ENCODE data around the gene MEIS1.

DNA sequence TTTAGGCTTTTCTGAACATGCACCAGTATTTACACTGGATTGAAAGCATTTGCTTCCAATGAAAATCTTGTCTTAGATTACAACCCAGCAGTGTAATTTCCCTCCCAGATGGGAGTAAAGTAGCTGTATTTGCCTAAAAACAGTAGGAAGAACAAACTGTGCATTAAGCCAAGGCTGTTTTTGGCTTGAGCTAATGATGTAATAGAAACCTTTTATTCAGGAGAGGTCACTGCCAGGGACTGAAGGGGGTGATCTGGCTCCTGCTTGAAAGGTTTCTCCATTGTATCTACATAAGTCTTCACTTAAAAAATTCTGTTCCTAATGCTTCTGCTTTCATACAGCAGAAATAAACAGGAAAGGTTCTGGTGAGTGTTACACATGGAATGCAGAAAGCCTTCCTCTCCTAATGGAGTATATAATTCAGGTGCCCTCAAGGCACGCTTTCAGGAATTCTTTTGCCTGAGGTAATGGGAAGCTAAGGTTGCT, 74.4 kb downstream of the MEIS1 start:
- no peak for TF ChIP-seq CTCF (conservative IDR thresholded peaks at IDR 0.05 in 1 of 2, IDR thresholded peaks at IDR 0.05 in 1 of 2; ENCODE audit: low read depth in 1 of 2, low read length in 2 of 2)
- no peak for TF ChIP-seq EZH2 (IDR thresholded peaks at IDR 0.05; ENCODE audit: low read length, missing control alignments)
